Keratinocyte (primary cell): ENCODE results near the gene TARS2. TPM values are rescaled to one million over a fixed set of nuclear protein-coding genes. Genes with fewer than 3 reads are reported as not detected.

Source experiments
- DNase-seq: peaks from one replicate; pipeline ENCODE4 v3.0.0-alpha.2; 2011; ENCODE audit warnings: low read depth, missing footprints, low spot score
- FAIRE-seq: peaks from 2 replicates; lab custom pipeline; 2011; peaks lifted over from hg19 to GRCh38; lab: Jason Lieb, UNC
- H2AFZ ChIP-seq: 2 replicates; pipeline ENCODE4 v1.6.0; 2012; ENCODE audit warnings: low read length, control low read depth, inconsistent platforms; ENCODE audit not compliant: control insufficient read depth
- H3K27ac ChIP-seq: 2 replicates; pipeline ENCODE4 v1.5.1; 2011; ENCODE audit warnings: low read length; ENCODE audit not compliant: control insufficient read depth, insufficient read depth
- H3K27me3 ChIP-seq: 3 replicates; pipeline ENCODE4 v1.6.0; 2011; ENCODE audit warnings: low read length; ENCODE audit not compliant: control insufficient read depth, insufficient read depth; ENCODE audit errors: extremely low read depth
- H3K36me3 ChIP-seq, 2 experiments: 2 replicates in 1 of 2; 3 replicates in 1 of 2; pipeline ENCODE4 v1.5.1; 2011; ENCODE audit warnings: low read length in 2 of 2, mild to moderate bottlenecking in 1 of 2; ENCODE audit not compliant: control insufficient read depth in 2 of 2, insufficient read depth in 2 of 2; ENCODE audit errors: extremely low read depth in 1 of 2
- H3K4me1 ChIP-seq: 3 replicates; pipeline ENCODE4 v1.5.1; 2011; ENCODE audit warnings: low read length; ENCODE audit not compliant: control insufficient read depth, insufficient read depth; ENCODE audit errors: extremely low read depth
- H3K4me2 ChIP-seq: 3 replicates; pipeline ENCODE4 v1.6.0; 2011; ENCODE audit warnings: low read depth, low read length; ENCODE audit not compliant: control insufficient read depth, insufficient read depth; ENCODE audit errors: extremely low read depth
- H3K4me3 ChIP-seq, 3 experiments: fragments of 200-600 bp in 1 of 3; sonication (generic) in 1 of 3; 2 replicates in 2 of 3; 3 replicates in 1 of 3; pipeline ENCODE4 v1.5.1; 2011 to 2016; ENCODE audit warnings: low read length in 3 of 3, mild to moderate bottlenecking in 3 of 3, control low read depth in 2 of 3, inconsistent platforms in 1 of 3, low read depth in 1 of 3, mixed read lengths in 1 of 3, mixed run types in 1 of 3, moderate library complexity in 1 of 3; ENCODE audit not compliant: control insufficient read depth in 2 of 3, insufficient read depth in 2 of 3; ENCODE audit errors: extremely low read depth in 1 of 3
- H3K79me2 ChIP-seq: 2 replicates; pipeline ENCODE4 v1.6.0; 2012; ENCODE audit warnings: low read length; ENCODE audit not compliant: control insufficient read depth, insufficient read depth
- H3K9ac ChIP-seq: 3 replicates; pipeline ENCODE4 v1.6.0; 2011; ENCODE audit warnings: low read length; ENCODE audit not compliant: control insufficient read depth, insufficient read depth; ENCODE audit errors: extremely low read depth
- H3K9me1 ChIP-seq: 3 replicates; pipeline ENCODE4 v1.6.0; 2011; ENCODE audit warnings: low read length; ENCODE audit not compliant: control insufficient read depth, insufficient read depth; ENCODE audit errors: extremely low read depth
- H3K9me3 ChIP-seq: 2 replicates; pipeline ENCODE4 v1.5.1; 2012; ENCODE audit warnings: low read depth, low read length; ENCODE audit not compliant: control insufficient read depth
- H4K20me1 ChIP-seq: 3 replicates; pipeline ENCODE4 v1.6.0; 2011; ENCODE audit warnings: low read length; ENCODE audit not compliant: control insufficient read depth, insufficient read depth; ENCODE audit errors: extremely low read depth
- CTCF ChIP-seq, 3 experiments: IDR thresholded peaks in 1 of 3; conservative IDR thresholded peaks in 1 of 3; optimal IDR thresholded peaks in 1 of 3; 2 replicates in 2 of 3; 3 replicates in 1 of 3; pipeline versions ENCODE3 to v1.5.1; 2011; ENCODE audit warnings: low read length in 3 of 3, mild to moderate bottlenecking in 3 of 3, moderate library complexity in 2 of 3, control low read depth in 1 of 3, inconsistent platforms in 1 of 3; ENCODE audit not compliant: insufficient read depth in 2 of 3; ENCODE audit errors: extremely low read depth in 1 of 3
- EZH2 ChIP-seq: IDR thresholded peaks from one replicate; pipeline ENCODE4 v1.6.1; 2012; ENCODE audit warnings: inconsistent platforms, mild to moderate bottlenecking, low read length, moderate library complexity
- dilution Hi-C: fragments of 300-500 bp; cut with MboI; formaldehyde crosslinking; loops from one replicate; pipeline ENCODE4 v1.7.0; 2020; ENCODE audit warnings: low sequenced_read_pairs; ENCODE audit not compliant: extremely low pct_ligation_motif_present
- polyA plus RNA-seq, 5 experiments: library from polyadenylated mRNA; depleted of rRNA in 3 of 5; stranded (reverse) in 3 of 5; stranded (forward) in 1 of 5; unstranded in 1 of 5; fragments of >200 nt; gene quantifications; 1 replicate in 1 of 5; 2 replicates in 3 of 5; 3 replicates in 1 of 5; pipeline versions ENCODE4 v1.2.1 to v1.2.3, GENCODE V29; 2011 to 2012; ENCODE audit warnings: missing spikeins in 2 of 5, low read depth in 1 of 5, low replicate concordance in 1 of 5

The TARS2 gene
- polyA plus RNA-seq, 1 donor (not counting 4 experiments of a cell fraction or from before 2014, with no cell fraction given) = 28.4 TPM

- Histone ChIP-seq H3K27me3 (no peaks in the 10 kb centered on the region), H2AFZ (peak within 1 kb of the TSS; percentile 1), H3K9me3 (no peaks in the 10 kb centered on the region), H3K4me3 (peak within 1 kb of the TSS; percentile 36 to 63 (median 52)), H3K9me1 (peaks cover 2% of the 10 kb centered on the region), H4K20me1 (no peaks in the 10 kb centered on the region), H3K9ac (peak within 1 kb of the TSS; percentile 73), H3K27ac (peak within 1 kb of the TSS; percentile 63), H3K79me2 (no peaks in the 10 kb centered on the region), H3K36me3 (peaks cover 19 to 30% of the 10 kb centered on the region in 2 experiments), H3K4me2 (peak within 1 kb of the TSS; percentile 93), H3K4me1 (peaks cover 24% of the 10 kb centered on the region)
- dilution Hi-C loops = no loop called here
- TF ChIP-seq EZH2 = no peak
- no peak for TF ChIP-seq CTCF (optimal IDR thresholded peaks at IDR 0.05 in 1 of 3, IDR thresholded peaks at IDR 0.05 in 1 of 3, conservative IDR thresholded peaks at IDR 0.05 in 1 of 3; ENCODE audit: extremely low read depth in 1 of 3, insufficient read depth in 2 of 3, low read length in 3 of 3)
- FAIRE-seq = peak; percentile 83
- no peak for DNase-seq
Measured at GRCh38 chr1:150507912-150508864, 21.0 kb downstream of the TARS2 start, which contains the start of gene ECM1. Gene ECM1 (plus strand): TSS chr1:150508109. CDS start chr1:150508210, 101 bp downstream.

- H3K27ac ChIP-seq = peak overlapping the region; percentile 16
- dilution Hi-C loops = no loop called here
- peaks cover 30% of the 10 kb centered on the region for H3K4me1 ChIP-seq
- no peak overlapping the region for H2AFZ ChIP-seq
- peak overlapping the region; percentile 93 for H3K4me2 ChIP-seq
- TF ChIP-seq CTCF (optimal IDR thresholded peaks at IDR 0.05 in 1 of 3, IDR thresholded peaks at IDR 0.05 in 1 of 3, conservative IDR thresholded peaks at IDR 0.05 in 1 of 3; ENCODE audit: extremely low read depth in 1 of 3, insufficient read depth in 2 of 3, low read length in 3 of 3) (no peak), EZH2 (no peak)
- H3K9me1 ChIP-seq = peaks cover 2% of the 10 kb centered on the region
- no peaks in the 10 kb centered on the region for H3K27me3 ChIP-seq
- FAIRE-seq = no peak
- H4K20me1 ChIP-seq = no peaks in the 10 kb centered on the region
- no peaks in the 10 kb centered on the region for H3K9me3 ChIP-seq
- no peak for DNase-seq
- peak overlapping the region in 2 of 3 experiments; percentile 34 to 36 for H3K4me3 ChIP-seq
- H3K36me3 ChIP-seq = peaks cover 21 to 30% of the 10 kb centered on the region in 2 experiments
- no peaks in the 10 kb centered on the region for H3K79me2 ChIP-seq
- peak overlapping the region; percentile 73 for H3K9ac ChIP-seq
Measured at GRCh38 chr1:150508982-150509381, 21.8 kb downstream of the TARS2 start.
